Jurkat, Clone E6-1 (cell line): Measurements from ENCODE around the gene TMIGD2.
"Not testable (repeated sequence)": the region's sequence is repeated elsewhere in the genome, so short reads cannot be mapped to it uniquely, and the experiment has no call there.

Experiments used
- DNase-seq: peaks from one replicate; pipeline ENCODE4 v3.0.0-alpha.2; 2011; ENCODE audit warnings: low read depth, low spot score
- H3K4me3 ChIP-seq: 2 replicates; pipeline ENCODE4 v1.5.1; 2011; ENCODE audit warnings: mild to moderate bottlenecking, low read length, control low read depth, moderate library complexity

Gene TMIGD2

DNA sequence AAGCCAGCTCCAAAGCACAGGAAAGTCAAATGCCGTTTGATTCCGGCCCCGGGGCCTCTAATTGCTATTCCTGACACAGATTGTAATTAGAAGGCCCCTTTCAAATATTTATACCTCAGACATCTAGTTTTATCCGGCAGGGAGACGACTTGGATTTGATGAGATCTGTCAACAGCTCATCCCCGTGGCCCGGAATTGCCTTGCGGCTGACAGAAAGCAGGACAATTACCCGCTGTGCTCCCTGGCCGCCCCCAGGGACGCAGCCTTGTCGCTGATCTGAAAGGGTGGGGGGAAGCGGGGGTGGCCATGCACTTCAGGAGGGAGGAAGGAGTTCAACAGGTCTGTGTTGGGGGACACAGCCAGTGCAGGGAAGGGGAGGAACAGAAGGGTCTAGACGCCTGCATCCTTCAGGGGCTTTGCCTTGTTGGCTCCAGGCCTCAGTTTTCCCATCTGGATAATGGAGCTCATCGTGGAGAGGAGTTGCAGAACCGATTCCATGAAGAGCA, 24.9 kb downstream of the TMIGD2 start:
- no peak overlapping the region for H3K4me3 ChIP-seq
- DNase-seq = no peak

DNA sequence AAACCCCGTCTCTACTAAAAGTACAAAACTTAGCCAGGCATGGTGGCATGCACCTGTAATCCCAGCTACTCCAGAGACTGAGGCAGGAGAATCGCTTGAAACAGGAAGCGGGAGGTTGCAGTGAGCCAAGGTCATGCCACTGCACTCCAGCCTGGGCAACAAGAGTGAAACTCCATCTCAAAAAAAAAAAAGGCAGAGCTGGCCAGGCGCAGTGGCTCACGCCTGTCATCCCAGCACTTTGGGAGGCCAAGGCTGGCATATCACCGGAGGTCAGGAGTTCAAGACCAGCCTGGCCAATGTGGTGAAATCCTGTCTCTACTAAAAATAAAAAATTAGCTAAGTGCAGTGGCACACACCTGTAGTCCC, 27.9 kb downstream of the TMIGD2 start:
- not testable (repeated sequence) for DNase-seq, H3K4me3 ChIP-seq

DNA sequence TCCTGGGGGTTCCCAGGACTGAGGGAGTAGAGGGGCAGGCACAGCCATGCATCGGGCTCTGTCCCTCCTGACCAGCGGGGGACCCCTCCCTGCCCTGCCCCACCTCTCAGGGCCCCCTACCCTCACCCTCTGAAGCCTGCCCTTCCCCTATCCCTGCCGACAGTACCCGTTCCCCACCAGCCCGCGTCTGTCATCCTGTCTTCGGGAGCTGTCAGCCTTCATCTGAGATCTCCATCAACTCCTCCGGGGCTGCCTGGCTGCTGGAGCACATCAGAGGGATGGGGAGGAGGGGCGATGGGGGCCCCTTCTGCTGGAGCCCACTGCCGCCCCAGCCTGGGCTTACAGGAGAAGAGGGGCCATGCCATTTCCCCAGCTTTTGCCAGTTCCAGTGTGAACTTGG, 29.3 kb downstream of the TMIGD2 start:
- no peak for DNase-seq
- H3K4me3 ChIP-seq = no peak overlapping the region

DNA sequence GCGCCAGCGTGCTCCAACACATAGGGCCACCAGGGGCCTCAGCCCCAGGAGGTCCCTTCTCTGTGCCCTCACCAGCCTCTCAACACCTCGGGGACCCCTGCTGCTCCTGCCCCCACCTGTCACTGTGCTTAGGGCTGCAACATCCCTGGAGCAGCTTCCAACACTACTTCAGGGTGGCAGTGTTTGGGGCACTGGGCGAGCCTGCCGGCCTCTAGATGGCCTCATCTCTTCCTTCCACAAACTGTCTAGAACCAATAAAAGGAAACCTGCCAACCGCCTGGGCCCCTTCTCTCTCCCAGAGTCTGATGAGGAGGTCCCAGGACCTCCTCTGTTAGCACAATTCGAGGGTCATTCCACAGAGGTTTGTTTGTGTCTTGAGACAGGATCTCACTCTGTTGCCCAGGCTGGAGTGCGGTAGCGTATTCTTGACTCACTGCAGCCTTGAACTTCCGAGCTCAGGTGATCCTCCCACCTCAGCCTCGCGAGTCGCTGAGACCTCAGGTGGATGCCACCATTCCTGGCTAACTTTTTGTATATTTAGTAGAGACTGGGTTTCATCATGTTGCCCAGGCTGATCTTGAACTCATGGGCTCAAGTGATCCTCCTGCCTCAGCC, 33.3 kb downstream of the TMIGD2 start:
- DNase-seq = no peak
- H3K4me3 ChIP-seq = no peak overlapping the region

DNA sequence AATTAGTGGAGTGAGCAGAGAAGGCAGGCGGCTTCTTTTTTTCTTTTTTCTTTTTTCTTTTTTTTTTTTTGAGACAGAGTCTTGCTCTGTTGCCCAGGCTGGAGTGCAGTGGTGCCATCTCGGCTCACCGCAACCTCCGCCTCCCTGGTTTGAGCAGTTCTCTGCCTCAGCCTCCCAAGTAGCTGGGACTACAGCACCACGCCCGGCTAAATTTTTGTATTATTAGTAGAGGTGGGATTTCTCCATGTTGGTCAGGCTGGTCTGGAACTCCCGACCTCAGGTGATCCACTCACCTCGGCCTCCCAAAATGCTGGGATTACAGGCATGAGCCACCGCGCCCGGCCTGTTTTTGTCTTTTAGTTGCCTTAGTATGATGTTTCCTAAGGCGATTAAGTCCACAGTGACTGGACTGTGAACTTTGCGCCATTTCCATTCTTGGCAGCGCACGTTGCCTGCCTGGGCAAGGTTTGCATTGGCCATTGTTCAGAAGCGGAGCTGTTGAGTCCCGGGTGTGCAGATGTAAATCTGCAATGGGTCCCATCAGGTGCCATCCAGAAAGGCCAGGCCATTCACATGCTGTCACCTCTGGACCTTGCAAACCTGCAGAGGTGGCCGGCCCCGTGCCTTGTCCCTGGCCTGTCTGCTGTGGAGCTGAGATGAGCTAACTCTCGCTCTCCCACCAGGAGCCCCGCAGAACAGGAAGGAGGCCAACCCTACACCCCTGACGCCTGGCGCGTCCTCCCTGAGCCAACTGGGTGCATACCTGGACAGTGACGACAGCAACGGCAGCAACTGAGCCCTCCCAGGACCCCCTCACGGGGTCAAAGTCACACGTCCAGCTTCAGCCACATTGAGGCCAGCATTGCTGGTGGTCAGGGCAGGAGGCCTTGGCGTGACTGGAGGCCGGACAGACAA, 34.0 kb downstream of the TMIGD2 start:
- DNase-seq = no peak
- no peak overlapping the region for H3K4me3 ChIP-seq

DNA sequence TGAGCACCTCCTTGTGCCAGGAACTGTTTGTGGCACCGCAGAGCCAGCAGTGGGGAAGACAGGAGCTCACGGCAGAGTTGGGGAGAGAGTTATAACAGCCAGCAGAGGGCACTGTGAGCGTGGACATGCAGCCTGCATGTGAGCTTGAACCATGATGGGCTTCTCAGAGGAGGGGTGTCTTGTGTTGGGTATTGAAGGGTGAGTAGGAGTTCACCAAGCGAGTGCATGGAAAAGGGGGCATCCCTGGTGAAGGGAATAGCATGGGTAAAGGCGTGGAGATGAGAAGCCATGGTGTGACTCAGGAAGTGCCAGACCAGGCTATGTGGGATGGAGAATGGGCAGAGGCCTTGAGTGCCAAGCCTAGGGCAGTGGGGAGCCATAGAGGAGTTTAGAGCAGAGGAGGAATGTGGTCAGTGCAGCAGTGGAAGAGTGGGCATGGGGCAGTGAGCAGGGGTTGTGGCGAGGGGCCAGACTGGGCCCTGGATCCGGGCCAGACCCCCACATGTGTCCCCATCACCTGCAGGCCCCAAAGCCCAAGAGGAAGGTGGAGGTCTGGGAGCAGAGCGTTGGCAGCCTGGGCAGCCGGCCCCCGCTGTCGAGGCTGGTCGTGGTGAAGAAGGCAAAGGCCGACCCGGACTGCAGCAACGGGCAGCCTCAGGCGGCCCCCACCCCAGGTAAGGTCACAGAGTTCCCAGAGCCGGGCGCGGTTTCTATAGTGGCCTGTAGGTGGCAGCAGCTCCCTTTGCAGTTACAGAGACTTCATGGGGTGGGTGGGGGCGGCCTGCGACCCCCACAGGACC, 34.9 kb downstream of the TMIGD2 start:
- H3K4me3 ChIP-seq = no peak overlapping the region
- peak; percentile 65 for DNase-seq

DNA sequence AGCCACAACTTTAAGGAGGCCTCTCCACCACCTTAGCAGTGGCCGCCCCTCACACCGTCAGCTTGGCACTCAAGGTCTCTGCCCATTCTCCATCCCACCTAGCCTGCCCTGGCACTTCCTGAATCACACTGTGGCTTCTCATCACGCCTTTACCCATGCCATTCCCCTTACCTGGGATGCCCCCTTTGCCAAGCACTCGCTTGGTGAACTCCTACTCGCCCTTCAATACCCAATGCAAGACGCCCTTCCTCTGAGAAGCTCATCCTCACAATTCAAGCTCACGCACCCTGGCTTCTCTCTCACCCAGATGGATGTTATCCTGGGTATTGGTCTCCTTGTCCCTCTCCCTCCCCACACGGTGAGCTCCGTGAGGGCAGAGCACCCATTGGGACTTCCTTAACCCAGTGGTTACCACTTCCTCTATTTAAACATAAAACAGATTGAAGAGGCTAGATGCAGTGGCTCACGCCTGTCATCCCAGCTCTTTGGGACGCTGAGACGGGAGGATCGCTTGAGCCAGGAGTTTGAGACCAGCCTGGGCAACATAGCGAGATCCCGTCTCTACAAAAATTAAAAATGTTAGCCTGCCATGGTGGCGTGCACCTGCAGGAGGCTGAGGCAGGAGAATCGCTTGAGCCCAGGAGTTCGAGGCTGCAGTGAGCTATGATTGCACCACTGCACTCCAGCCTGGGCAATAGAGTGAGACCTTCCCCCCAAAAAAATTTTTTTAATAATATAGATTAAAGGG, 35.8 kb downstream of the TMIGD2 start:
- no peak for DNase-seq
- H3K4me3 ChIP-seq = no peak overlapping the region

DNA sequence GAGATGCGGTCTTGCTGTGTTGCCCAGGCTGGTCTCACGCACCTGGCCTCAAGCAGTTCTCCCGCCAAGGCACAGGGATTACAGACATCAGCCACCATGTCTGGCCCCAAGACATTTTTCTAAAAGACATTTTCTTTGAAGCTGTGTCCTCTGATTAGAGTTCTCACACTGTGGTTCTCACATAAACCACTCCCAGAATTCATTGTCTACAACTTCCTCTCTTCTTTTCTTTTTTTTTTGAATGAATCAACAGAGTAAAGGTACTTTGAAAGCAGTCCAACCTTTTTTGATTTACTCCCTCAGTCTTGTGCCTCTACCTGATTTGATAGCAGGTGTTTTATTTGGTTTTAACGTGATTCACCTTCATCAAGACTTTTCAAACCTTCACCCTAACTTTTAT, 37.4 kb downstream of the TMIGD2 start:
- H3K4me3 ChIP-seq = no peak overlapping the region
- no peak for DNase-seq

DNA sequence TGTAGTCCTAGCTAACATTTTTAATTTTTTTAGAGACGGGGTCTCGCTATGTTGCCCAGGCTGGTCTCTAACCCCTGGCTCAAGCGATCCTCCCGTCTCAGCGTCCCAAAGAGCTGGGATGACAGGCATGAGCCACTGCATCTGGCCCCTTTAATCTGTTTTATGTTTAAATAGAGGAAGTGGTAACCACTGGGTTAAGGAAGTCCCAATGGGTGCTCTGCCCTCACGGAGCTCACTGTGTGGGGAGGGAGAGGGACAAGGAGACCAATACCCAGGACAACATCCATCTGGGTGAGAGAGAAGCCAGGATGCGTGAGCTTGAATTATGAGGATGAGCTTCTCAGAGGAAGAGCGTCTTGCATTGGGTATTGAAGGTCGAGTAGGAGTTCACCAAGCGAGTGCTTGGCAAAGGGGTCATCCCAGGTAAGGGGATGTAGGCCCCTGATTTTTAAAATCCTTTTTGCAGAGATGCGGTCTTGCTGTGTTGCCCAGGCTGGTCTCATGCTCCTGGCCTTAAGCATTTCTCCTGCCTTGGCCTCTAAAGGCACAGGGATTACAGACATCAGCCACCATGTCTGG, 41.5 kb downstream of the TMIGD2 start:
- no peak overlapping the region for H3K4me3 ChIP-seq
- DNase-seq = no peak

DNA sequence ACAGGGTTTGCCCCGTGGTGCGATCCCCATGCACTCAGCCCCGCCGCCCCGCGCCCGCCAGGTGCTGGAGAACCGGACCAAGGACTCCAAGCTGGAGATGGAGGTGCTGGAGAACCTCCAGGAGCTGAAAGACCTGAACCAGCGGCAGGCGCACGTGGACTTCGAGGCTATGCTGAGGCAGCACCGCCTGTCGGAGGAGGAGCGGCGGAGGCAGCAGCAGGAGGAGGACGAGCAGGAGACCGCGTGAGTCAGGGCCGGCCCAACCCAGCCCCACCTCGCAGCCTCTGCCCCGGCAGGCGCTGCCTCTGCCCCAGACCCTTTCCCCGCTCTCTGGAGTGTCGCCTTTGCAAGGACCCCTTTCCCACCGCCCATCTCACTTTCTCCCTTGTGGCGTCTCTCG, 44.0 kb downstream of the TMIGD2 start:
- H3K4me3 ChIP-seq = no peak overlapping the region
- no peak for DNase-seq

DNA sequence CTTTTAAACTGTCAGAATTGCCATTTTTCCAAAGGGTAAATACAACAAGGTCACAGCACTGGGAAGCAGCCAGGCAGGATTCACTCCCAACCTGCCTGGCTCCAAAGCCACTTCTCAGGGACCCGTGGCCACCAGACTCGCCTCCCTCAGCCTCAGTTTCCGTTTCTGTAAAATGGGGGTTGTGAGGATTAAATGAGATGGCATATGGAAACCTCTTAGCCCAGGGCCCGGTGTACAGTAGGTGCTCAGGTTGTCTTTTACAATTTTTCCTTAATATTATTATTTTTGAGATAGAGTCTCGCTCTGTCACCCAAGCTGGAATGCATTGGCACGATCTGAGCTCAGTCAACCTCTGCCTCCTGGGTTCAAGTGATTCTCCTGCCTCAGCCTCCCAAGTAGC, 45.2 kb downstream of the TMIGD2 start:
- DNase-seq = no peak
- H3K4me3 ChIP-seq = no peak overlapping the region

DNA sequence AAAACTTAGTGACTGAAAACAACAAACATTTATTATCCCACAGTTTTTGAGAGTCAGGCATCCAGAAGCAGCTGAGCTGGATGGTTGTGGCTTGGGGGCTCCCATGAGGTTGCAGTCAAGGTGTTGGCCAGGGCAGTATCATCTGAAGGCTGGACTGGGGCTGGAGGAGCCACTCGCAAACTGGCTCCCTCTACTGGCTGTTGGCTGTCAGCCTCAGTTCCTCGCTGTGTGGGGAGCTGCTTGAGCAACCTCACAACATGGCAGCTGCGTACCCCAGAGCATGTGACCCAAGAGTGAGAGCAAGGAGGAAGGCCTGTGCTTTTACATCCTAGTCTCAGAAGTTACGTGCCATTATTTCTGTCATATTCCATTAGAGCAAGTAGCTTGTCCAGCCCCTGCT, 45.6 kb downstream of the TMIGD2 start:
- no peak for DNase-seq
- no peak overlapping the region for H3K4me3 ChIP-seq

DNA sequence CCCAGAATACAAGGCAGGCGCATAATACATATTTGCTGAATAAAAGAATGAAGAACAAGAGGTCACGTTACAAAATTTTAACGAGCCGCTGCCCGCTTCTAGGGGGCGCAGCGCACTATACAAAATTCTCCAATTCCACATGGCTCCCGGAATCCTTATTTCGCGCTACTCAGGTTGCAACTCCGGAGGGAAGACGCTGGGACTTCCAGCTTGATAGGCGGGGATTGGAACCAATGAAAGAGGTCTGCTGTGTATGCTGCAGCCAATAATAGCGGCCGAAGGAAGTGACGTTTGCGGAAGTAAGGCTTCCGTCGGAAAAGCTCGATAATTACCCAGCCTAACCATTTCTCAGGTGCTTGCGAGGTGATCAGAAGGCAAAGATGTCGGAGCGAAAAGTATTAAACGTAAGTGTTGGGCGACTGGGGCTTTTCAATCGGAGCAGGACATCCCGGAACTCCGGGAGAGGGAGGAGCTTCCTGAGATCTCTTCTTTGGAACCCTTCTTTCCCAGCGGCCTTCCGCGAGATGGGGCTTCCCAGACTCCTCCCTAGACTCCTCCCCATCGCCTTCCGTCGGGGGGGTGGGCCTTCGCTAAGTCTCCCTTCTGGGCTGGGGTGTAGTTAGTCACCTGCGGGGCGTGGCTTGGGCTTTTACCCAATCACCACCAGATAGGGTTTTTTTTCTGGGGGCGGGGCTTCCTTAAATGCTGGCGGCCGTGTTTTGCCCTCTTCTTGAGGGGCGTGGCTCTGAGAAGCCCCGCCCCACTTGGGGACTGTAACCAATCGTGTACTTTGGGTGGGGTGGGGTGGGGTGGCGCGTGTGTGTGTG, 55.2 kb downstream of the TMIGD2 start, which contains the start of gene YJU2:
TSS of gene YJU2 (plus strand) at position 314 of the 827 bp plus-strand sequence. CDS start at position 381, 67 bp downstream.
- peak within 1 kb of the TSS; percentile 92 for H3K4me3 ChIP-seq
- DNase-seq = peak; percentile 99

DNA sequence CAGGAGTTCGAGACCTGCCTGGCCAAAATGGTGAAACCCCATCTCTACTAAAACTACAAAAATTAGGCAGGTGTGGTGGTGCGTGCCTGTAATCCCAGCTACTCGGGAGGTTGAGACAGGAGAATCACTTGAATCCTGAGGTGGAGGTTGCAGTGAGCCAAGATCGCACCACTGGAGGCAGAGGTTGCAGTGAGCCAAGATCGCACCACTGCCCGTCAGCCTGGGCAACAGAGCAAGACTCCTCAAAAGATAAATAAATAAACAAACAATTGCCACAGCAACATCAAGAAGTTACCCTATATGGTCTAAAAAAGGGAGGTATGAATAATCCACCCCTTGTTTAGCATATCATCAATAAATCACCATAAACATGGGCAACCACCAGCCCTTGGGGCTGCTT, 56.3 kb downstream of the TMIGD2 start:
- not testable (repeated sequence) for H3K4me3 ChIP-seq, DNase-seq
